ENCODE data around the gene PPP6R2. TPM values are rescaled to one million over a fixed set of nuclear protein-coding genes. Genes with fewer than 3 reads are reported as not detected.

The PPP6R2 gene
- total and polyA plus RNA-seq, 4 donors: 35.2 to 70.0 (median 46.6) TPM

DNA sequence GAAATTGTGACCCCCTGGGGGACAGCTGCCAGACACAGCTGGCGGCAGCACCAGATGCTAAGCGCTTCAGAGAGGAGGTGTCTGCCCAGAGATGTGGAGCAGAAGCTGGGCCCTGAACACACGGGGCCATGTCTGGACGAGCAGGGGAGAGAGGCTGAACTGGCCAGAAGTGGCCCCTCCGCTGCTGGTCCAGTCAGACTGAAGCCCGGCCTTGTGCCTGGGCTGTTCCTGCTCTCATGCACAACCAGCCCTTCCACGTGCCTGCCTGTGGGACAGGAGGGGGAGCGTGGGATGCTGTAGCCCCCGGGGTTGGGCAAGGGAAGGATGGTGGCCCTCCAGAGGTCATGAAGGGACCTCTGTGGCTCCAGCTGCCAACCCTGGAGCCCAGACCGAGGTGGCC, 140.0 kb downstream of the PPP6R2 start:
- no peak for DNase-seq
- H3K9ac ChIP-seq (ENCODE audit: insufficient read depth in 1 of 2, low read length in 2 of 2): no peak overlapping the region
- H3K27ac ChIP-seq (ENCODE audit: low read depth in 1 of 2, low read length in 1 of 2): no peak overlapping the region
- ATAC-seq (ENCODE audit: insufficient read depth, low FRiP score): no peak
- no peaks in the 10 kb centered on the region for H3K36me3 ChIP-seq (ENCODE audit: control insufficient read depth in 4 of 4, insufficient read depth in 4 of 4, low read length in 4 of 4)
- WGBS, 2 donors: 86% methylated on average over 9 to 10 of the region's 10 CpGs
- H3K27me3 ChIP-seq (ENCODE audit: control insufficient read depth in 3 of 3, insufficient read depth in 3 of 3, low read length in 2 of 3): peaks cover 0 to 37% (median 20%) of the 10 kb centered on the region in 3 donors
- TF ChIP-seq, protein P1, sequence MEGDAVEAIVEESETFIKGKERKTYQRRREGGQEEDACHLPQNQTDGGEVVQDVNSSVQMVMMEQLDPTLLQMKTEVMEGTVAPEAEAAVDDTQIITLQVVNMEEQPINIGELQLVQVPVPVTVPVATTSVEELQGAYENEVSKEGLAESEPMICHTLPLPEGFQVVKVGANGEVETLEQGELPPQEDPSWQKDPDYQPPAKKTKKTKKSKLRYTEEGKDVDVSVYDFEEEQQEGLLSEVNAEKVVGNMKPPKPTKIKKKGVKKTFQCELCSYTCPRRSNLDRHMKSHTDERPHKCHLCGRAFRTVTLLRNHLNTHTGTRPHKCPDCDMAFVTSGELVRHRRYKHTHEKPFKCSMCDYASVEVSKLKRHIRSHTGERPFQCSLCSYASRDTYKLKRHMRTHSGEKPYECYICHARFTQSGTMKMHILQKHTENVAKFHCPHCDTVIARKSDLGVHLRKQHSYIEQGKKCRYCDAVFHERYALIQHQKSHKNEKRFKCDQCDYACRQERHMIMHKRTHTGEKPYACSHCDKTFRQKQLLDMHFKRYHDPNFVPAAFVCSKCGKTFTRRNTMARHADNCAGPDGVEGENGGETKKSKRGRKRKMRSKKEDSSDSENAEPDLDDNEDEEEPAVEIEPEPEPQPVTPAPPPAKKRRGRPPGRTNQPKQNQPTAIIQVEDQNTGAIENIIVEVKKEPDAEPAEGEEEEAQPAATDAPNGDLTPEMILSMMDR (IDR thresholded peaks at IDR 0.05; ENCODE audit: control extremely low read depth, extremely low read depth): no peak
- no peaks in the 10 kb centered on the region for H3K9me3 ChIP-seq (ENCODE audit: control insufficient read depth in 4 of 4, insufficient read depth in 3 of 4, low read length in 3 of 4)
- peaks cover 0 to 5% (median 0%) of the 10 kb centered on the region in 5 donors for H3K4me1 ChIP-seq (ENCODE audit: control insufficient read depth in 5 of 5, insufficient read depth in 5 of 5, low read length in 5 of 5)
- no peak overlapping the region for H3K4me3 ChIP-seq

DNA sequence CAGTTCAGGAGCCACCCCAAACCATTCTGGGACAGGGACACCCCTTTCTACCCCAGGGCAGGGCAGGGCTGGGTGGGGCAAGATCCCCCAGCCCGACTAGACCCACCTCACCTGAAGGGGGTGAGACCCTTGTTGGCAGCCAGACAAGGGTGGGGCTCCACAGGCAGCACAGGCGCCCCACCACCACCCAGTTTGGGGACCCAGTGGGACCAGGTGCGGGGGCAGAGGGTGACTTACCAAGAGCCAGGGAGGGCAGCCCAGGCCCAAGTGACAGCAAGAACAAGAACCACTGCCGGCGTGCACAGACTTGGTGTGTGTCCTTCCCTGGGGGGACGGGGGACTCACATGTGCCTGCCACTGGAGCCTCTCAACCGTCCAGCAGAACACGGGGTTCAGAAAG, 140.4 kb downstream of the PPP6R2 start:
- DNase-seq: no peak
- H3K27ac ChIP-seq (ENCODE audit: low read depth in 1 of 2, low read length in 1 of 2): no peak overlapping the region
- TF ChIP-seq, protein P1 (IDR thresholded peaks at IDR 0.05; ENCODE audit: control extremely low read depth, extremely low read depth): no peak
- H3K27me3 ChIP-seq (ENCODE audit: control insufficient read depth in 3 of 3, insufficient read depth in 3 of 3, low read length in 2 of 3): peaks cover 0 to 38% (median 20%) of the 10 kb centered on the region in 3 donors
- no peaks in the 10 kb centered on the region for H3K9me3 ChIP-seq (ENCODE audit: control insufficient read depth in 4 of 4, insufficient read depth in 3 of 4, low read length in 3 of 4)
- H3K9ac ChIP-seq (ENCODE audit: insufficient read depth in 1 of 2, low read length in 2 of 2): no peak overlapping the region
- H3K4me3 ChIP-seq: no peak overlapping the region
- 91 to 96% methylated on average over 8 of the region's 8 CpGs for WGBS, 2 donors
- ATAC-seq (ENCODE audit: insufficient read depth, low FRiP score): no peak
- H3K4me1 ChIP-seq (ENCODE audit: control insufficient read depth in 5 of 5, insufficient read depth in 5 of 5, low read length in 5 of 5): peaks cover 0 to 5% (median 0%) of the 10 kb centered on the region in 5 donors
- no peaks in the 10 kb centered on the region for H3K36me3 ChIP-seq (ENCODE audit: control insufficient read depth in 4 of 4, insufficient read depth in 4 of 4, low read length in 4 of 4)

DNA sequence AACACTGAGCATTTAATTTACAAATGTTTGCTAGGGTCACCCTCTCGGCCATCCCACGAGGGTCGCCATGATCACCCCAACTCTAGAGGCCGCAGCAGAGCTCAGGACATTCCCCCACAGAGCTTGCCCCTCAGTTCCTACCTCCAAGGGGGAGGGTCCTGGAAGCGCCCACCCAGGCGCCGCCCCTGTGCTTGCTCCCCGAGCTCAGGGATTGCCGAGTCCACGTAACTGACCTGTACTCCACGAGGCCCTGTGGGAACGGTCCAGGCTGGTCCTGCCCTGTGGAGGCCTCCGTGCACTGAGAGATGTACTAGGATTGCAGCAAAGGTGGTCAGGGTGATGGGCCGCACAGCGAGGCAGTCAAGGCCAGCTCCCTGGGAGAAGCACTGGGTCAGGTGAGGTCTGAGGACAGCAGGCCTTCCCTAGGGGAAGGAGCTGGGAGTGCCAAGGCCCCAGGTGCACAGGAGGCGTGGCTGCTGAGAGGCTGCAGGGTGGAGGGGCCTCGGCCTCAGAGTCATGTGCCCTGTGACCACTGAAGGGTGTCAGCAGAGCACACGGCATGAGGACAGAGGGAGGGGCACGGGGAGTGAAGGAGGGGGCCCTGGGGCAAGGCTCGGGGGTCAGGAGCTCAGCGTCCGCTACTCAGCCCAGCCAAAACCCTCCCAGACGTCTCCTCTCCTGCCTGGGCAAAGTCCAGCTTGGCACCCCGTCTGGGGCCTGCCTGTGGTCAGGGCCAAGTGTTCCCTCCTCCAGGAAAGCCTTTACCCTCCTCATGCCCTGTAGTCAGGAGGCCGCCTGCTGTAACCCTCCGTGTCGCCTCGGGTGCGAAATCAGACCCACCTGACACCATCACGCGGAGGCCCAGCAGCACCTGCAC, 141.1 kb downstream of the PPP6R2 start:
- WGBS, 2 donors: 81 to 87% methylated on average over 31 of the region's 31 CpGs
- Histone ChIP-seq H3K9me3 (ENCODE audit: control insufficient read depth in 4 of 4, insufficient read depth in 3 of 4, low read length in 3 of 4) (no peaks in the 10 kb centered on the region), H3K27ac (ENCODE audit: low read depth in 1 of 2, low read length in 1 of 2) (no peak overlapping the region), H3K4me1 (ENCODE audit: control insufficient read depth in 5 of 5, insufficient read depth in 5 of 5, low read length in 5 of 5) (peaks cover 0 to 5% (median 0%) of the 10 kb centered on the region in 5 donors), H3K9ac (ENCODE audit: insufficient read depth in 1 of 2, low read length in 2 of 2) (no peak overlapping the region), H3K36me3 (ENCODE audit: control insufficient read depth in 4 of 4, insufficient read depth in 4 of 4, low read length in 4 of 4) (no peaks in the 10 kb centered on the region), H3K4me3 (no peak overlapping the region), H3K27me3 (ENCODE audit: control insufficient read depth in 3 of 3, insufficient read depth in 3 of 3, low read length in 2 of 3) (peaks cover 0 to 38% (median 20%) of the 10 kb centered on the region in 3 donors)
- no peak for ATAC-seq (ENCODE audit: insufficient read depth, low FRiP score)
- no peak for DNase-seq
- TF ChIP-seq, protein P1 (IDR thresholded peaks at IDR 0.05; ENCODE audit: control extremely low read depth, extremely low read depth): no peak
